HG03159 (cell line): ENCODE results near the gene LHFPL2.
A peak's percentile ranks its signal among the peaks of the same experiment; 100 is the strongest.
"Not testable (repeated sequence)": the region's sequence is repeated elsewhere in the genome, so short reads cannot be mapped to it uniquely, and the experiment has no call there.

Experiments used
- ATAC-seq: cut with Tn5 transposase; IDR thresholded peaks from one replicate; pipeline ENCODE4 v1.9.1; 2021; ENCODE audit warnings: mild to moderate bottlenecking, moderate library complexity; ENCODE audit not compliant: unreplicated experiment

Gene LHFPL2

DNA sequence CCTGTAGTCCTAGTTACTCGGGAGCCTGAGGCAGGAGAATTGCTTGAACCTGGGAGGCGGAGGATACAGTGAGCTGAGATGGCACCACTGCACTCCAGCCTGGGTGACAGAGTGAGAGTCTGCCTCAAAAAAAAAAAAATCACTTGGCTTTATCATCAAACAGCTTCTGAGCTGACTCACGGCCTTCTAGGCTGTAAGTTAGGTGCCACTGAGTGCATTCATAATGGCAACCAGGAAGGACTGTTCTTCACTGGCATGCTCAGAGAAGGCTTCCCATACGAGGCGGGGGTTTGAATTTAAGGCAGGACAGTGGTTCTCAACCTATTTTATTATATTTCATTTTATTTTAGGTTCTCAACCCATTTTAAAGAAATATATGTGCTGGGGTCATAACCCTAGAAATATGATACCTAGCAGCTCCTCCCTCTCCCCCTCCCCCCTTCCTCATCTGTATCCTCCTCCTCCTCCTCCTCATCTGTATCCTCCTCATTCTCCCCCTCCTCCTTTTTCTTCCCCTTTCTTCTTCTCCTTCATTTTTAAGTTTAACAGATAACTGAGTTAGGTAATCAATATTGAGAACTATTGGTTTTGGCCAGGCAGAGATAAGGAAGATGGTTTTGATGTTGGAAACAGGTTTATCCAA, 19.0 kb upstream of the LHFPL2 start:
- no peak for ATAC-seq

DNA sequence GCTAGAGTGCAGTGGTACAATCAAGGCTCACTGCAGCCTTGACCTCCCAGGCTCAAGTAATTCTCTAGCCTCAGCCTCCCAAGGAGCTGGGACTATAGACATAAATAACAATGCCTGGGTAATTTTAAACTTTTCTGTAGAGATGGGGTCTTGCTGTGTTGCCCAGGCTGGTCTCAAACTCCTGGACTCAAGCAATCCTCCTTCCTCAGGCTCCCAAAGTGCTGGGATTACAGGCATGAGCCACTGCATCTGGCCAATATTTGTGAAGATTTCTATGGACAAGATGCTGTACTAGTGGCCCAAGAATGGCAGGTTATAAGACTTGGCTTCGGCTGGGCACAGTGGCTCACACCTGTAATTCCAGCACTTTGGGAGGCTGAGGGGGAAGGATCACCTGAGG, 18.4 kb upstream of the LHFPL2 start:
- ATAC-seq, result not testable (repeated sequence)

GRCh38 chr5:78666041-78666444, 17.5 kb upstream of the LHFPL2 start:
- no peak for ATAC-seq

GRCh38 chr5:78665534-78665933, 17.0 kb upstream of the LHFPL2 start:
- no peak for ATAC-seq

DNA sequence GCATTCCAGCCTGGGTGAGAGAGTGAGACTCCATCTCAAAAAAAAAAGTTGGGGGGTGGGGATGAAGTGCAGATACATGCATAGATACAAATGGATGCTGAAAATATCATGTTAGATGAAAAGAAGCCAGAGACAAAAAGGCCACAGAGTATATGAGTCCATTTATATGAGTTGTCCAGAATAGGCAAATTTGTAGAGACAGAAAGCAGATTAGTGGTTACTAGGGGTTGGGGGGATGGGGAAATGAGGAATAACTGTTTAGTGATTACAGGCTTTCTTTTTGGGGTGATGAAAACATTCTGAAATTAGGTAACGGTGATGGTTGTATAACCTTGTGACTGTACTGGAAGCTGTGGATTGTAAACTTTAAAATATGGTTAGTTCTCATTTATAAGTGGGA, 13.8 kb upstream of the LHFPL2 start:
- ATAC-seq, result no peak

GRCh38 chr5:78661691-78662090, 13.1 kb upstream of the LHFPL2 start:
- ATAC-seq, result peak; percentile 88

DNA sequence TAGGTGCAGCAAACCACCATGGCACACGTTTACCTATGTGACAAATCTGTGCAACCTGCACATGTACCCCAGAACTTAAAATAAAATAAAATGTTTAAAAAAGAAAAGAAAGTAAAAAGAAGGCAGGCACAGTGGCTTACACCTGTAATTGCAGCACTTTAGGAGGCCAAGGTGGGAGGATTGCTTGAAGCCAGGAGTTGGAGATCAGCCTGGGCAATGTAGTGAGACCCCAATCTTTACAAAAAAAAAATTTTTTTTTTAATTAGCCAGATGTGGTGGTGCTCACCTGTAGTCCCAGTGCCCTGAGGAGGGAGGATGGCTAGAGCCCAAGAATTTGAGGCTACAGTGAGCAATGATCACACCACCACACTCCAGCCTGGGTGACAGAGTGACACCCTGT, 12.5 kb upstream of the LHFPL2 start:
- peak; percentile 5 for ATAC-seq

- no peak for ATAC-seq
Observed at GRCh38 chr5:78660401-78660800, 11.8 kb upstream of the LHFPL2 start.

GRCh38 chr5:78659714-78660113, 11.1 kb upstream of the LHFPL2 start:
- ATAC-seq, result no peak

GRCh38 chr5:78659114-78659513, 10.5 kb upstream of the LHFPL2 start:
- ATAC-seq, result no peak

DNA sequence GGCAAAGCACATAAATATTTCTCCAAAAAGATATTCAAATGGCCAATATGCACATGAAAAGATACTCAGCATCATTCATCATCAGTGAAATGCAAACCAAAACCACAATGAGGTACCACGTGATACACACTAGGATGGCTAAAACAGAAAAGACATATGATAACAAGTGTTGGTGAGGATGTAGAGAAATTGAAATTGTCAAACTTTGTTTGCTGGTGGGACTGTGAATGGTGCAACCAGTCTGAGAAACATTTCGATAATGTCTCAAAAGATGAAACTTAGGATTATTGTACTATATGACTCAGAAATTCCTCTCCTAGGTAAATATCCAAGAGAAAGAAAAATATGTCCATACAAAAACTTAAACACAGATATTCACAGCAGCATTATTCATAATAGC, 8.6 kb upstream of the LHFPL2 start:
- no peak for ATAC-seq

DNA sequence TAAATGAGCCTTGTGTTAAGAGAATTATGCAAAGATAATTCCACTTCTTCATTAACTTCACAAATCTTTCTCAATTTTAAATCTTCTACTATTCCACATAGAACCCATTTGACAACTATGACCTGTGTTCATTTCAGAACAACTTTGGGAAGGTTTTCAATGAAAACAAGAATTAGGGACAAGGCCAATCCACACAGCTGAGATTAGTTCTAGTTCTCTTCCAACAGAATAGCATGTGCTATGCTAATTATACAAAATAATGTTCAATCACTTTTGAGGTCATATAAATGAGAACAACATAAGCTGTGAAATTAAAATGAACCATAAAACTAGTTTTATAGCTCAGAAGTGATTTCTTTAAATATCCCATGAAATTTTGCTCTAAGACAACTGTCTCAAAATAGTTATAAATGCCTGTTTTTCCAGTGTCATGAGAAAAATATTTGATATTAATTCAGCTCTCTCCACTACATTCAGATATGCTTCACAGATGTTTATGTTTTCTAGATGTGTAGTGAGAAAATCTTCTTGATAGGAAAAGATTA, 7.2 kb upstream of the LHFPL2 start:
- no peak for ATAC-seq

DNA sequence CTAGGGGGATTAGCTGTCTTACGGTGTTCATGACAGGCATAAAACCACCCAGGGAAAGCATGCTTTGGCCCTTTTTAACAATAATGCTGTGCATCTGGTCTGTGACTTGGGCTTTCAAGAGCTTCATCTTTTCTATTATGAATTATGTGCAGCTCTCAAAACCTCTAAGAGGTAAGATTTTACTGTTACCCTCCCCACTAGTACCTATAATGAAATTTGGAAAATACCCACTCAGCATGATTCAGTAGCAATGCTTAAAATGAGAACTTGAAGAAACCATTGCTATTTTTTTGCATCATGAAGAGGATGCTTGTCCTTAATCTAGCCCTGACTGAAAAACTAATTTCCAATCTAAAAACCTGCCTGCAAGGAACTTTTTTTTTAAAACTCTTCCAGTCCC, 5.8 kb upstream of the LHFPL2 start:
- no peak for ATAC-seq

DNA sequence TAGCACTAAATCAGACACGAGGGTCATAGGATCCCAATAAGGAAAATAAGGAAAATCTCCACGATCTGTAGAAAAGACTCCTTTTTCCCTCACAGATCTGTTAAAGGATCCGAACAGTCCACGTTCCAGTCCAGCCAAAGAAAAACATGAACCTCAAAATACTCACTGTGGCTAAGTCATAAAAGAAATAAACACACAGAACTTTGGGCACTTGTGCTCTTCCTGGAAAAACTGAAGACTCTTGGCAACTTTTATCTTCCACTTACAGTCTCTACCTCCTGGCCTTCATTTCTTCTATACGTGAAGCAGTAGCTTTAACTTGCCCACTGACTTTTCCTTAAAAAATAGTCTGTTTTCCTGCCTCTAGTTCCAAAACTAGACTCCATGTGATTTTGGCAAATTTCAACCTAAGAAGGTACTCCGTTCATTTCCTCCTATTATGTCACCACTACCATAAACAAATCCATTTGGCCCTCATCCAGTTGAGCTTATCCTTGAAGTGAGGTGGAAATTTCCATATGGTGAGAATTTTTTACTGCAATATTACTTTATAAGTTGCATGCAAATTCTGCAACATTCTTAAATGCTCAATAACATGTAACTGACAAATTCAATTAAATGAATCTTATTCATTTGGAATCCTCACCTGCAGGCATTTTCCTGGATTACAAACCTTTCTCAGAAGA, 5.3 kb upstream of the LHFPL2 start:
- ATAC-seq, result no peak

GRCh38 chr5:78653031-78653430, 4.5 kb upstream of the LHFPL2 start:
- no peak for ATAC-seq

DNA sequence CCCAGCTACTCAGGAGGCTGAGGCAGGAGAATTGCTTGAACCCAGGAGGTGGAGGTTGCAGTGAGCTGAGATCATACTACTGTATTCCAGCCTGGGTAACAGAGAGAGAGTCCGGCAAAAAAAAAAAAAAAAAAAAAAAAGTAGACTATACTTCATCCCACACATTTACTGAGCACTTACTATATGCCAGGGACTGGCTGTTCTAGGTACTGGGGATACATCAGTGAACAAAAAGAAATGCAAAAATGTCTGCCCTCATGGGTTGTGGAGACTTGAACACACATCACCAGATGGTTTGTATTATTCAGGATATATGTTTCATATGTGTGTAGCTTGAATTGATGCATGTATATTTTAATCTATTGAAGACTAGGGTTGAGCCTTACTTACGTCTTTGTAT, 2.9 kb upstream of the LHFPL2 start:
- no peak for ATAC-seq

GRCh38 chr5:78650531-78650930, 2.0 kb upstream of the LHFPL2 start:
- no peak for ATAC-seq

GRCh38 chr5:78649861-78650496, 1.4 kb upstream of the LHFPL2 start:
- ATAC-seq, result no peak

DNA sequence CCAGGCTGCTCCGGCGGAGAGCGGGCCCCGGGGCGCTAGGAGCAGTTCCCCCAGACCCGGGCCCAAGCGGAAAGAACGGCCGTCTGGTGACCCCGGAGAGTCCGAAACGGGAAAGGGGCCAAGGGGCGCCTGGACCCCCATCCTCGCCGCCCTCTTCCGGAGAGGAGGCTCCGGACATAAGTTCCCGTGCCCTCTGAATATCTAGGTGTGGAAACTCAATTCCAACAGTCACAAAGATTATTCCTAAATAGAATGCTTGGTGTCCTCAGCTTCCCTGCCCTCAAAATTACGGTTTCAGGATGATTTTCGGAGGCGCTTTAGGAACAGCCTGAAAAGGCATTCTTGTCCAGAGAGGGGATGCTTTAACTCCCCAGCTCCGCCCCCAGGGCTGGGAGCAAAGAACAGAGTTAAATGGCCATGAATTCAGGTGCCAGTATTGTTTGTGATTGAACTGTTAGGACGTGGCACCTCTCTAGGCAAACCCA, 681 bp upstream of the LHFPL2 start:
- no peak for ATAC-seq

DNA sequence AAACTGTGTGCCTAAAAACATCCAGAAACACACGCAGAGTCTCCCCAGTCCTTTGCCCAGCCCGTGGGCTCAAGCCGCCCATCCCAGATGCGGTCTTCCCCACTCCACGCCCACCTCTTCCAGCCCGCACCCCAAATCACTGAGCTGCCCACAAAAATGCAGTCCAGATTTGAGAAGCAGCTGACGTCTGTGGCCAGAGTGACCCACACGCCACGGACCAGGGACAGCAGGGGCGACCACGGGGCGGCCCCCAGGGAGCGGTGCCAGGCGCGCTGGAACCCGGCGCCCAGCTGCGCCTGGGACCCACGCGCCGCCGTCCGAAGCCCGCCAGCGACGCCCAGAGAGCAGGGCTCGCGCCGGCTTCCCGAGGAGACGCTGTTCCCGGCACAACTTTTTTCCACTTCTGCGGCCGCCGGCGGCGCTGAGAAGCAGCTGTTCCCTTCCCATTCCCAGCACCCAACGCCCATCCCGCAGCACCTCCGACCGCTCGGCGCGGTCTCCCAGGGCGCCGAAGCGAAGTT, 674 bp downstream of the LHFPL2 start:
- ATAC-seq, result peak; percentile 21

DNA sequence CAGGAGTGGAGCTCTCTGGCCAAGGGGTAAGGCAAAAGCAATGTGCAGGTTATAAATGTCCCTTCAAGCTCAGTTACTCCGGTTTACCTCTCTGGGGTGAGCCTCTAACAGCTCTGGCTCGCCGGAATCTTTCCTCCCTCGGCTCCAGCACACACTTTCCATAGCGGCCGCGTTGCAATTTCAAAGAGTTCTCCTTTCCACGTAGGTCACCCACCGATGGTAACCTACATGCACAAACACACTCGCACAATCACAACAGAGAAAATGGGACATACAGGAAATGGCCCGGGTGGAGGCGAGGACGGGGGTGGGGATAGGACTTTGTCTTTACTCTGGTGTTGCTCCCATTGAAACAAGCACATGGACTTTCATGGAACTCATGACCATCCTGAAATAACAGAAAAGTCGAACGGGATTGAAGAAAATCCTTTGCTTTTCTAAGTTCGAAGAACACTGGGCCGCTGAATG, 1.2 kb downstream of the LHFPL2 start:
- ATAC-seq, result no peak
